T-cell (primary cell): Measurements from ENCODE around the gene LIPN. TPM values are rescaled to one million over a fixed set of nuclear protein-coding genes. Genes with fewer than 3 reads are reported as not detected.
"Not testable (repeated sequence)": the region's sequence is repeated elsewhere in the genome, so short reads cannot be mapped to it uniquely, and the experiment has no call there.

Source experiments
- ATAC-seq, 4 experiments: fragments of 200-7000 bp in 3 of 4; fragments of 150-1000 bp in 1 of 4; cut with Tn5 transposase; replicated peaks in 1 of 4; 1 replicate in 3 of 4; 2 replicates in 1 of 4; pipeline ENCODE4 v1.10.0; 2021; ENCODE audit warnings: moderate library complexity in 3 of 4, mild to moderate bottlenecking in 2 of 4, moderate number of reproducible peaks in 1 of 4
- CTCF ChIA-PET, 2 donors: fragments of 300-600 bp; sonication (Branson Sonifier 250); formaldehyde crosslinking; loops; one replicate each; lab custom pipeline; 2022; ENCODE audit warnings: antibody characterized with exemption in 2 of 2; lab: Charles Lee
- POLR2A ChIA-PET, 2 donors: fragments of 300-600 bp; sonication (Branson Sonifier 250); formaldehyde crosslinking; loops; one replicate each; lab custom pipeline; 2022; ENCODE audit warnings: antibody characterized with exemption in 2 of 2; lab: Charles Lee
- DNase-seq, 35 experiments: peaks; one replicate each; pipeline versions ENCODE4 v3.0.0 to v3.0.0-alpha.2; 2013 to 2023
- H3K27ac ChIP-seq: one replicate; pipeline ENCODE4 v1.5.1; 2013; ENCODE audit warnings: low read length
- H3K27me3 ChIP-seq, 2 experiments: replicated peaks in 1 of 2; 1 replicate in 1 of 2; 2 replicates in 1 of 2; pipeline versions ENCODE4 v1.6.1 to v1.7.0; 2013; ENCODE audit warnings: low read length in 1 of 2, mixed read lengths in 1 of 2; ENCODE audit not compliant: control insufficient read depth in 2 of 2, insufficient read depth in 2 of 2; ENCODE audit errors: extremely low read depth in 1 of 2
- H3K36me3 ChIP-seq, 2 donors: 1 replicate in 1 of 2; 2 replicates in 1 of 2; pipeline versions ENCODE4 v1.6.1 to v1.7.0; 2013; ENCODE audit warnings: low read length in 1 of 2; ENCODE audit not compliant: control insufficient read depth in 2 of 2, insufficient read depth in 1 of 2; ENCODE audit errors: extremely low read depth in 1 of 2
- H3K4me1 ChIP-seq, 2 experiments: 1 replicate in 1 of 2; 2 replicates in 1 of 2; pipeline versions ENCODE4 v1.6.1 to v1.7.0; 2013; ENCODE audit warnings: low read length in 2 of 2, mixed read lengths in 1 of 2; ENCODE audit not compliant: insufficient read depth in 2 of 2, control insufficient read depth in 1 of 2; ENCODE audit errors: extremely low read depth in 1 of 2
- H3K4me3 ChIP-seq, 2 donors: 1 replicate in 1 of 2; 2 replicates in 1 of 2; pipeline versions ENCODE4 v1.5.1 to v1.7.0; 2013; ENCODE audit warnings: mild to moderate bottlenecking in 2 of 2, low read length in 1 of 2, moderate library complexity in 1 of 2; ENCODE audit not compliant: control insufficient read depth in 1 of 2; ENCODE audit errors: extremely low read depth in 1 of 2
- H3K9me3 ChIP-seq: 2 replicates; pipeline ENCODE4 v1.7.0; 2013
- H3K27ac Mint-ChIP-seq, 2 donors: one replicate each; pipeline ENCODE4 v1.8.0; 2020 to 2021; ENCODE audit warnings: mild to moderate bottlenecking in 2 of 2, mixed read lengths in 2 of 2
- H3K27me3 Mint-ChIP-seq, 2 donors: one replicate each; pipeline ENCODE4 v1.8.0; 2021 to 2022; ENCODE audit warnings: mixed read lengths in 2 of 2
- H3K36me3 Mint-ChIP-seq: one replicate; pipeline ENCODE4 v1.8.0; 2021; ENCODE audit warnings: mixed read lengths
- H3K4me1 Mint-ChIP-seq, 3 donors: one replicate each; pipeline ENCODE4 v1.8.0; 2020 to 2022; ENCODE audit warnings: mixed read lengths in 3 of 3, mild to moderate bottlenecking in 1 of 3
- H3K4me3 Mint-ChIP-seq, 3 donors: one replicate each; pipeline ENCODE4 v1.8.0; 2020 to 2022; ENCODE audit warnings: mild to moderate bottlenecking in 3 of 3, mixed read lengths in 3 of 3, moderate library complexity in 3 of 3
- H3K9me3 Mint-ChIP-seq, 3 donors: one replicate each; pipeline ENCODE4 v1.8.0; 2020 to 2022; ENCODE audit warnings: mixed read lengths in 3 of 3
- WGBS: methylation state at CpG from one replicate; pipeline ENCODE4 v1.1.5; 2013; ENCODE audit warnings: missing lambda C conversion rate; ENCODE audit not compliant: insufficient coverage; 5-methylcytosine and 5-hydroxymethylcytosine counted together
- total RNA-seq, 35 experiments: library from RNA in 6 of 35; stranded (reverse) in 6 of 35; fragments of 120-200 nt in 1 of 35; gene quantifications; one replicate each; pipeline versions ENCODE4 v1.2.1 to v1.2.4 and lab custom pipeline; 2013 to 2026

The LIPN gene
- total RNA-seq, 5 donors from 2014 or later (not counting 1 experiment from before 2014, with no cell fraction given): not detected

- H3K27ac Mint-ChIP-seq: no peak overlapping the region
- CTCF ChIA-PET: no interaction called here
- ATAC-seq: no peak
These were observed 28.5 kb upstream of the LIPN start for GRCh38 chr10:88731296-88731695.

GRCh38 chr10:88733215-88733614, 26.6 kb upstream of the LIPN start:
- no peaks in the 10 kb centered on the region for H3K4me1 ChIP-seq
- Mint-ChIP-seq H3K36me3 (no peaks in the 10 kb centered on the region), H3K4me1 (no peaks in the 10 kb centered on the region), H3K9me3 (no peaks in the 10 kb centered on the region), H3K27me3 (peaks cover 0 to 4% of the 10 kb centered on the region in 2 donors), H3K4me3 (no peak overlapping the region), H3K27ac (no peak overlapping the region)
- ChIA-PET CTCF (interaction anchor here in 1 of 2 donors (1.2 kb wide), 1 partner anchor 10 kb away, joined by 3 read pairs; no protein-coding TSS in a partner anchor), POLR2A (no interaction called here)
- ATAC-seq: no peak
- no peak overlapping the region for H3K4me3 ChIP-seq
- WGBS: no CpG with 5 or more reads among the region's 2 CpGs
- H3K27me3 ChIP-seq: no peaks in the 10 kb centered on the region
- H3K9me3 ChIP-seq: no peaks in the 10 kb centered on the region
- no peak for DNase-seq
- no peaks in the 10 kb centered on the region for H3K36me3 ChIP-seq
- no peak overlapping the region for H3K27ac ChIP-seq

More at GRCh38 chr10:88731296-88731695, 28.5 kb upstream of the LIPN start:
- H3K27me3 Mint-ChIP-seq: peaks cover 0 to under 1% of the 10 kb centered on the region in 2 donors
- Histone ChIP-seq H3K4me1 (no peaks in the 10 kb centered on the region), H3K27ac (no peak overlapping the region), H3K36me3 (no peaks in the 10 kb centered on the region), H3K27me3 (no peaks in the 10 kb centered on the region), H3K9me3 (no peaks in the 10 kb centered on the region), H3K4me3 (no peak overlapping the region)
- no peaks in the 10 kb centered on the region for H3K9me3 Mint-ChIP-seq
- DNase-seq: peak in 1 of 35 experiments; percentile 11
- no peaks in the 10 kb centered on the region for H3K36me3 Mint-ChIP-seq
- no peak overlapping the region for H3K4me3 Mint-ChIP-seq
- no peaks in the 10 kb centered on the region for H3K4me1 Mint-ChIP-seq
- 62% methylated on average over 5 of the region's 6 CpGs for WGBS
- POLR2A ChIA-PET: interaction anchor here in 1 of 2 donors (0.6 kb wide), 1 partner anchor 112 kb away, joined by 3 read pairs; no protein-coding TSS in a partner anchor

- no peak for ATAC-seq
- Histone ChIP-seq H3K36me3 (no peaks in the 10 kb centered on the region), H3K9me3 (no peaks in the 10 kb centered on the region), H3K27ac (no peak overlapping the region), H3K4me3 (no peak overlapping the region), H3K4me1 (no peaks in the 10 kb centered on the region), H3K27me3 (peaks cover 0 to 4% of the 10 kb centered on the region in 2 experiments)
- no CpG with 5 or more reads among the region's 1 CpG for WGBS
- DNase-seq: no peak
- POLR2A ChIA-PET: no interaction called here
- no peaks in the 10 kb centered on the region for H3K4me1 Mint-ChIP-seq
- H3K4me3 Mint-ChIP-seq: no peak overlapping the region
- CTCF ChIA-PET: no interaction called here
- H3K27ac Mint-ChIP-seq: no peak overlapping the region
- H3K9me3 Mint-ChIP-seq: no peaks in the 10 kb centered on the region
- H3K36me3 Mint-ChIP-seq: no peaks in the 10 kb centered on the region
- H3K27me3 Mint-ChIP-seq: peaks cover 4 to 12% of the 10 kb centered on the region in 2 donors
These were observed 24.2 kb upstream of the LIPN start for GRCh38 chr10:88735661-88736060.

- POLR2A ChIA-PET, H3K4me3 Mint-ChIP-seq, H3K36me3 Mint-ChIP-seq, DNase-seq, H3K4me1 ChIP-seq, H3K27ac ChIP-seq, H3K4me3 ChIP-seq, H3K9me3 ChIP-seq, ATAC-seq, H3K4me1 Mint-ChIP-seq, H3K27ac Mint-ChIP-seq, H3K36me3 ChIP-seq: not testable (repeated sequence)
- CTCF ChIA-PET: interaction anchor here in 1 of 2 donors (0.6 kb wide), 1 partner anchor 16 kb away, joined by 3 read pairs; no protein-coding TSS in a partner anchor
- peaks cover 4 to 25% of the 10 kb centered on the region in 2 donors for H3K27me3 Mint-ChIP-seq
- peaks cover 4 to 10% (median 9%) of the 10 kb centered on the region in 3 donors for H3K9me3 Mint-ChIP-seq
- H3K27me3 ChIP-seq: peaks cover 0 to 10% of the 10 kb centered on the region in 2 experiments
- WGBS: no CpG with 5 or more reads among the region's 5 CpGs
These were observed 17.9 kb upstream of the LIPN start for GRCh38 chr10:88741921-88742320.

GRCh38 chr10:88742448-88742847, 17.4 kb upstream of the LIPN start:
- no CpG with 5 or more reads among the region's 1 CpG for WGBS
- Histone ChIP-seq H3K4me1 (no peaks in the 10 kb centered on the region), H3K27ac (no peak overlapping the region), H3K27me3 (peaks cover 0 to 10% of the 10 kb centered on the region in 2 experiments), H3K36me3 (no peaks in the 10 kb centered on the region), H3K9me3 (no peaks in the 10 kb centered on the region), H3K4me3 (no peak overlapping the region)
- ChIA-PET CTCF (interaction anchor here in 1 of 2 donors (1.2 kb wide), 1 partner anchor 10 kb away, joined by 3 read pairs; no protein-coding TSS in a partner anchor), POLR2A (no interaction called here)
- Mint-ChIP-seq H3K27me3 (peaks cover 4 to 25% of the 10 kb centered on the region in 2 donors), H3K4me1 (no peaks in the 10 kb centered on the region), H3K9me3 (peaks cover 4 to 10% (median 9%) of the 10 kb centered on the region in 3 donors), H3K4me3 (no peak overlapping the region), H3K27ac (no peak overlapping the region), H3K36me3 (peaks cover 3% of the 10 kb centered on the region)
- DNase-seq (no peak), ATAC-seq (no peak)

GRCh38 chr10:88744002-88744401, 15.8 kb upstream of the LIPN start:
- peaks cover 4 to 10% (median 9%) of the 10 kb centered on the region in 3 donors for H3K9me3 Mint-ChIP-seq
- no peaks in the 10 kb centered on the region for H3K4me1 Mint-ChIP-seq
- POLR2A ChIA-PET: no interaction called here
- no peak overlapping the region for H3K27ac ChIP-seq
- ATAC-seq (no peak), DNase-seq (no peak)
- peaks cover 4 to 19% of the 10 kb centered on the region in 2 donors for H3K27me3 Mint-ChIP-seq
- 92% methylated on average over 4 of the region's 5 CpGs for WGBS
- no peak overlapping the region for H3K4me3 ChIP-seq
- peaks cover 3% of the 10 kb centered on the region for H3K36me3 Mint-ChIP-seq
- H3K4me3 Mint-ChIP-seq: no peak overlapping the region
- no peaks in the 10 kb centered on the region for H3K9me3 ChIP-seq
- no peaks in the 10 kb centered on the region for H3K4me1 ChIP-seq
- H3K36me3 ChIP-seq: no peaks in the 10 kb centered on the region
- no peak overlapping the region for H3K27ac Mint-ChIP-seq
- CTCF ChIA-PET: no interaction called here
- peaks cover 0 to 10% of the 10 kb centered on the region in 2 experiments for H3K27me3 ChIP-seq
